Erythroblast (primary cell): ENCODE measurements around the gene GJC1.

Source experiments
- GATA1 ChIP-seq: IDR thresholded peaks from 2 replicates; pipeline ENCODE4 v1.6.1; 2011; ENCODE audit warnings: low read depth, mild to moderate bottlenecking, control low read depth, low read length, moderate library complexity
- POLR2A ChIP-seq: IDR thresholded peaks from 2 replicates; pipeline ENCODE4 v1.6.1; 2011; ENCODE audit warnings: mild to moderate bottlenecking, low read length

DNA sequence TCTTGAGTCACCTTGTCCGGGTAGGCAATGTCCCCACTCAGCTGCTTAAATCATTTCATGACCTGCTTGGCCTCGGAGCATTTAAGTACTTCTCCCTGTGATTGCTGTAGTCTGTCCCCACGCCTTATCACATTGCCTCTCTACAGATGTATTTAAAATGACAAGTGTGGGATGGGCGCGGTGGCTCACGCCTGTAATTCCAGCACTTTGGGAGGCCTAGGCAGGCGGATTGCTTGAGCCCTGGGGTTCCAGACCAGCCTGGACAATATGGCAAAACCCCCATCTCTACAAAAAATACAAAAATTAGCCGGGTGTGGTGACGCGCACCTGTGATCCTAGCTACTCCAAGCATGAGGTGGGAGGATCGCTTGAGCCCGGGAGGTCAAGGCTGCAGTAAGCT is 1.3 kb upstream of the GJC1 start:
- TF ChIP-seq POLR2A (no peak), GATA1 (no peak)
